ENCODE results near the gene PRSS33.

PRSS33 gene

DNA sequence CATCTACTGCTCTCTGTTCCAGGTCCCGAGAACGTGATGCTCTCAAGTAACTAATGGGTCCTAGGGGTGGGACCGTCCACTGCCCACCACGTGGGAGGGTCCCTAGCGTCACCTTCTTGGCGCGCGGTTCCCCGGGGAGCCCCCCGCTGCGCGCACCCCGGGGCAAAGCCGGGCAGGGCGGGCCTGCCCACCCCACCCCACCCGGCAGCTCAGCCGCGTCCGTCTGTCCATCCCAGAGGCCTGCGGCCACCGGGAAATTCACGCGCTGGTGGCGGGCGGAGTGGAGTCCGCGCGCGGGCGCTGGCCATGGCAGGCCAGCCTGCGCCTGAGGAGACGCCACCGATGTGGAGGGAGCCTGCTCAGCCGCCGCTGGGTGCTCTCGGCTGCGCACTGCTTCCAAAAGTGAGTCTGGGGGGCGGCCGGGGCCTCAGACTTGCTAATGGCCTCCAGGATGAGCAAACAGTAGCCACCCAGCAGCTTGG is 11.4 kb upstream of the PRSS33 start:
- FAIRE-seq: no peak

DNA sequence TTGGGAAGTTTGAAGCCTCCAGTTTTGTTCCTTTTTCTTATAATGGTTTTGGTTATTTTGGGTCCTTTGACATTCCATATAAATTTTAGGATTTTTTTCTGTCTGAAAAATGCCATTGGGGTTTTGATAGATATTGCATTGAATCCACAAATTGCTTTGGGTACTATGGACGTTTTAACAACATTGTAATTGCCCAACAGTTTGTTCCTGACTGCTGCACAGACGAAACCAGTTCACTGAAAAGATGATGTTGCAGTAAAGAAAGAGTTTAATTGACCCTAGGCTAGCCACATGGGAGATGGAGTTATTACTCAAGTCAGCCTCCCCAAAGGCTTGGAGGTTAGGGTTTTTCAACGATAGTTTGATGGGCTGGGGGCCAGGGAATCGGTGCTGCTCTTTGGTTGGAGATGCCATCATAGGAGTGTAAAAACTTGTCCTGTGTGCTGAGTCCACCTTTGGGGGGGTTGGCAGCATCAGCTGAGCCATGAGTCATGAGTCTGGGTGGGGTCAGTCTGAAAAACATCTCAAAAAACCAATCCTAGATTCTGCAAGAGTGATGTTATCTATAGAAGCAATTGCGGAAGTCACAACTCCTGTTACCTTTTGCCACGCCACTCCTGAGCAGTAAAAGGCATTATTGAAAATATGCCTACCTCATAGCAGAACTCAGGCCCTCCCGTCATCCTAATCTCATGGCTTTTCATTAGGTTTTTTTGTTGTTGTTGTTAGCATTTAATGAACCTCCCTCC is 8.2 kb upstream of the PRSS33 start:
- FAIRE-seq: no peak

DNA sequence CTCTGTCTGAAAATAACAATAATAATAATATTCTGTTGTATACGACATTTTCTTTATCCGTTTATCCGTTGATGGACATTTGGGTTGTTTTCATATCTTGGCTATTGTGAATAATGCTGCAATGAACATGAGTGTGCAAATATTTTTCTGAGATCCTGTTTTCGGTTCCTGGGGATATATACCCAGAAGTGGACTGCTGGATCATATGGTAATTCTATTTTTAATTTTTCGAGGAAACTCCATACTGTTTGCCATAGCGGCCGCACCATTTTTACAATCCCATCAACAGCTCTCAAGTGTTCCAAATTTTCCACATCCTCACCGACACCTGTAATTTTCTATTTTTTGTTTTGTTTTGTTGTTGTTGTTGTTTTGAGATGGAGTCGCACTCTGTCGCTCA is 5.6 kb upstream of the PRSS33 start:
- FAIRE-seq: no peak

DNA sequence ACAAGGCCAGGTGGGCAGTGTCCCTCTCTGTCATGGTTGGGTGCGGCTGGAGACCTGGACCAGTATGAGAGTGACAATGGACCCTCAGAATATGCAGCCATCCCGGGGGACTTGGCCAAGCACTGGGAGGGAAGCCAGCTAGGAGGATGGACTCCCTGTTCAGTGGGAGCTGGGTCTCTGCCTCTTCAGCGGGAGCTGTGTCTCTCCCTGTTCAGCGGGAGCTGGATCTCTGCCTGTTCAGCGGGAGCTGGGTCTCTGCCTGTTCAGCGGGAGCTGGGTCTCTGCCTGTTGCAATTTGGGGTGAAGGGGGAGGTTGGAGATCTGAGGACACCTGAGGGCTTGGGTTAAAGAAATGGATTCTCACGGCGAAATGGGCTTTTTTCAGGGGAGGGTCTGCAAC is 3.8 kb upstream of the PRSS33 start:
- no peak for FAIRE-seq

DNA sequence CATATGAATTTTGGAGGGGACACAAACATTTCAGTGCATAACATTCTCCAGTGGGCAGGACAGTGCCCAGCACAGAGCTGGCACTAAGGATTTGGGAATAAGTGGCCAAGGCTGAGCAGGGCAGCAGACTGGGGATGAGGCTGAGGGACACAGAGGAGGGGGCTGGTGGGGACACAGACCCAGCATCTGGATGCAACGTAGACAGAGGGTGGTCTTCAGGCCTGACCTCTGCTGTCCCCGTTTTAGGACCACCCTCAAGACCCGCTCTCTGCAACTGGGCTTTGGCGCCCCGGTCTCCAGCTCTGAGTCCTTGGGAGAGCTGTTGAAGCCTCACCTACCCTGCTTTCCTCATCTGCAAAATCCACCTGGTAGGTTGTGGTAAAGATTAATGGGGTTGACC is 3.3 kb upstream of the PRSS33 start:
- no peak for FAIRE-seq

DNA sequence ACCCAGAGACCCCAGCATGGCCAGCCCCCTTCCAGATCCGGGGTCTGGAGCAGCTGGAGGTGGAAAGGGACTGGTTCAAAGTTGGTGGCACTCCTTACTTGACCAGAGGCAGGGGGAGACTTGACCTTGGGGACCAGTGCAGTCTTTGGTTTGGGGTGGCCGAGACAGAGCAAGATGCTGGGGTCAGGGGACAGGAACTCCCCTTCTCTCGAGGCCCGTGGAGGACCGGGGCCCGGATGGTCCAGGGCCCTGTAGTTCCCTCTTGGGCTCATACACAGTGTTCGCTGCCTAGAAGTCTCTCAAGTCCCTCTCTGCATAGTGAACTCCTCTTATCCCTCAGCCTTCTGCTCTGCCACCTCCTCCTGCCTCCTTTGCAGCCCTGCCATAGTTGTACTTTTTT is 601 bp upstream of the PRSS33 start:
- FAIRE-seq: no peak

DNA sequence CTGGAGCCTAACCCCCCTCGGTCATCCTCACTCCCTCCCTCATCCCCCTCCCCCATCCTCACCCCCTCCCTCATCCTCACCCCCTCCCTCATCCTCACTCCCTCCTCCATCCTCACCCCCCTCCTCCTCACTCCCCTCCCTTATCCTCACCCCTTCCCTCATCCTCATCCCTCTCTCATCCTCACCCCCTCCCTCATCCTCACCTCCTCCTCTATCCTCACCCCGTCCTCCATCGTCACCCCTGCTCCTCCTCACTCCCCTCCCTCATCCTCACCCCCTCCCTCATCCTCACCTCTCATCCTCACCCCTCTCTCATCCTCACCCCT is 571 bp downstream of the PRSS33 start:
- FAIRE-seq: no peak

DNA sequence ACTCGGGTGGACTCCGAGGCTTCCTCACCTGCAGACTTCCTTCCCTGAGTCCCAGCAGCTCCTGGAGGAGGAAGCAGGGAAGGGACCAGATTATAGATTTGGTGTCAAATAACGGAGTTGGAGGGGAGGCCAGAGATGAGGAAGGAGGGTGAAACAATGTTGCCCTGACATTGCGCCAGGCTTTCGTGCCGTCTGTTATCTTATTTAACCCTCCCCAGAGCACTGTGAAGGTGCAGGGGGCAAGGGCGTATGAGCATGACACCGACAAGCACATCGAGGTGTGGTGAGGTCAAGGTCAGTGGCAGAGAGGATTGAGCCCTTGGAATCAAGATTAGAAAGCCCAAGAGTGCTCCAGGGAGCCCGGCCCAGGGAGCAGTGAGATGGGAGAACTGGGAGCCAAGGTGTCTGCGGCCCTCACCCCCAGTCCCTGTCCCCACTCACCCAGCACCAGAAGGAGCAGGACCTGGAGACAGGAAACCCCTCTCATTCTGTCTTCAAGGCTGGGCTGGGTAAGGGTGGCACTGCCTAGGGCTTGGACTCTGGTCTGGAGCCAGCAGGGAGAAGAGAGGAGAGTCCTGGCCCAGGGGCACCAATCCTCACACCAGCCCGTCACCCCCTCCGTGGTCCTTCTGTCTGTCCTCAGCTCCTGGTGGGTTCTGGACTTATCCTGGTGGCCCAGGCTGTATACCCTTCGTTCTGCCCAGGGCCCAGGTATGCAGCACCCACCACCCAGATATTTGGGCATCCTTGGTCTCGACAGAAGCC is 1.1 kb downstream of the PRSS33 start:
- FAIRE-seq: no peak

DNA sequence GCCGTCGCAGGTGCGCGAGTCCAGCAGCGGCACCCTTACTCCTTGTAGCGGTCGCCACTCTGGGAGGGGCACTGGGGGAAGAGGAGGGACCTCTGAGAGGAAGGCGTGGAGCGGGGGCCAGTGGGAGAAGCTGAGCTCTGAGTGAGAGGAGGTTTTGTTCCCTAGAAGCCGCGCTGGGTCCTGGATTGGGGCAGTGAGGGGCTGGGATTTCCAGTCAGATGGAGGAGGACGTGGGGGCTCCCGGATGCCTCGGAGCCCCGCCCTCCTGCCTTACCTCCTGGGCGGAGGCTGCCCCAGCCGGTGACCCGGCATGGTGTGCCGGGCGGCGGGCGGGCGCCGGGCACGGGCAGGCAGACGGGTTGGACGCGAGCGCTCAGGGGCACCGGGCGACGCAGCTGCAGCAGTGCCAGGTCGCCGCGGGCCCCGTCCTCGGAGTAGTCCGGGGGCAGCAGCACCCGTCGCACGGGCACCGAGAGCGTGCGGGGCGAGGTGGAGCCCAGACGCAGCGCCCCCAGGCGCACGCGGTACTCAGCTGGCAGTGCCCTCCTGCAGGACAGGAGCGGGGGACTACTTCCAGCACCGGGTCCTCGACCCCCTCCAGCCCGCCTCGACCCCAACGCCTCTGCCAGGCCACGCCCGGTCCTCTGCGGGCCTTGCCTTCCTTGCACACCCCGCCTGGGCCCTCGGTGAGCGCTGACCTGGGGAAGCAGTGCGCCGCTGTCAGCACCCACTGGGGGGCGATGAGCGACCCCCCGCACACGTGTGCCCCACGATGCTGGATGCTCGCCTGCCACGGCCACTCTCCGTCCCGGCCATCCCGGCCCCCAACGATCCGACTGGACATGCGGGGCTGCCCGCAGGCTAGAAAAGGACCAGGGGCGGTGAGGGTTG is 2.0 kb downstream of the PRSS33 start:
- FAIRE-seq: no peak

DNA sequence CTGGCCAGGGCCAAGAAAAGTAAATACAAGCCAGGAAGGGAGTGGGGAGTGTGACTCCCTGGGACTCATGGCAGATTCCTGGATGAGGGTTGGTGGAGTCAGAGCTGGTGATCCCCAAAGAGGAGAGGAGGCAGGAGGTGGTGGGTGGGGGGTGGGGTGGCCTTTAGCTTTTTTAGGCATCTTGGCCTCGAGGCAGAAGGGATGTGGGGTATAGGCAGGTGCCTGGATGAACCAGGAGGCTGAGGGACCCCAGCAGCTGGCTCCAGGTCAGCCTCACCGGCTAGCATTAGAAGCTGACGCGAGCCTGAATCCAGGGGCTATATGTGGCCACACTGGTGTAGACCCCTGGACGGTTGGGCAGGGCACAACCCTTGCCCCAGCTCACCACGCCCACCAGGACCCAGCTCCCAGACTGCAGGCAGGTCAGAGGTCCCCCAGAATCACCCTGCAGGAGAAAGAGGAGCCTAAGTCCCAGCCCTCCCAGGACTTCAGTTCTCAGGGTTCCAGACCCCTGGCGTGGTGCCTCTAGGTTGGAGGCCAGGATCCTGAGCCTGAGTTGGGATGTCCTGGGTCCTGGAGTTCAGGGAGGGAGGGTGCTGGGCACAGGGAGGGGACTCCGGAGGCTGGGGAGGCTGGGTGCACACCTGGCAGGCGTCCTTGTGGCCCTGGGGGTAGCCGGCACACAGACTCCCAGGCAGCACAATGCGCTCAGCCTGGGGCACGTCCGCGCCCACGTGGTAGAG is 2.8 kb downstream of the PRSS33 start:
- FAIRE-seq: no peak

DNA sequence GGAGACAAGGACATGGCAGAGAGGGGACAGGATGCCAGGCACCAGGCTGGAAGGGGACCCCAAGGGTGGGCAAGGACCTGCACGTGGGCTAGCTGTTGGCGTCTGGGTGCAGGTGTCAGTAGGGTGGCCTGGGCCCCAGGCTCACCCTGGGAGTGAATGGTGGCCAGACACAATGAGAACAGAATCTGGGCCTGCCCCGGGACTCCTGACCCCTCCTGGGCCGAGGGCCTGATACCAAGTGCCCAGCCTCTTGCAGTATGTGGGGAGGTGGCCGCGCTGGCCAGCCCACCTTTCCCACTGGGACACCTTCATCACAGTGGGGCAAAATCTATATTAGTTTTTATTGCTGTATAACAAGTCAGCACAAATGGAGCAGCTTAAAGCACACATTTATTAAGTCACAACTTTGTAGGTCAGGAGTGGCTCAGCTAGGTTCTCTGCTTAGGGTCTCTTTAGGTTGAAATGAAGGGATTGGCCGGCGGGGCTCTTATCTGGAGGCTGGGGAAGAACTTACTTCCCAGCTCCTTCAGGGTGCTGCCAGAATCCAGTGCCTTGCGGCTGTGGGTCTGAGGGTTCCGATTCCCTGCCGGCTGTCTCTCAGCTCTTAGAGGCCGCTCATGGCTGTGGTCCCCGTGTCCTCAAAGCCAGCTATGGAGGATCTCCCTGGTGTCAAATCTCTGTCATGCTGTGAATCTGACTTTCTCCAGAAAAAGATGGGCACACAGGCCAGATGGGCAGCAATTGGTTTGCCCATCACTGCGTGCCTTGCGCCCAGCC is 3.6 kb downstream of the PRSS33 start:
- FAIRE-seq: no peak

DNA sequence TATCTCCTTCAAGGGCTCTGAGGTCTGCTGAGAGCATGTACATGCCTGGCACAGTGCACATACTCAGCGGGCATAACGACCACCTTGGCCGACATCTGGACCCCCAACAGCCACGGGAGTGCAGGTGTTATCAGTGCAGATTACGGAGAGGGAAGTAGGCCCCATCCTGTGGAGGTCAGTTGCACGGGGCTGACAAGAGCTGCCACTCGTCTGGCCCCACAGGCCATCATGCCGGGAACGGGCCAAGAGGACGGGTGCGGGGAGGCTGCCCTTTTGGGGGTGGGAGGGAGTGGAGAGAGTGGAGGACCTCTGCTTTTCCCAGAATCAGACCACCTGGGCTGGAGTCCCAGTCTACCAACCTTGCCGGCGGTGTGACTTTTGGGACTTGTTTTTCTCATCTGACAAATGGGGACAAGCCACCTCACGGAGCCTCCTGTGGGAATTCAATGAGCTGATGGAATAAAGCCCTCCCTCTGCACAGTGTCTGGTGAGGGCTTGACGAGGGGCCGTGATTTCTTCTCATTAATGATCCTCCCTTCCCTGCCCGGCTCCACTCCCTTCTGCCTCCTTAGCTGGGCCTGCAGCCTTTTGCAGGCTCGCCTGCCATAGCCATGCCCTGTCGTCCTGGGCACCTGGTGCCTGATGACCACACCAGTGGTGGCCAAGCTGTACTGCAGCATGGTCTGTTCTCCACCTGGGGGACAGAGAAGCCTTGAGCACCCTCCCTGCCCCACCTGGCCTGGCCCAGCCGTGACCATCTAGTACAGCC is 4.6 kb downstream of the PRSS33 start:
- no peak for FAIRE-seq

DNA sequence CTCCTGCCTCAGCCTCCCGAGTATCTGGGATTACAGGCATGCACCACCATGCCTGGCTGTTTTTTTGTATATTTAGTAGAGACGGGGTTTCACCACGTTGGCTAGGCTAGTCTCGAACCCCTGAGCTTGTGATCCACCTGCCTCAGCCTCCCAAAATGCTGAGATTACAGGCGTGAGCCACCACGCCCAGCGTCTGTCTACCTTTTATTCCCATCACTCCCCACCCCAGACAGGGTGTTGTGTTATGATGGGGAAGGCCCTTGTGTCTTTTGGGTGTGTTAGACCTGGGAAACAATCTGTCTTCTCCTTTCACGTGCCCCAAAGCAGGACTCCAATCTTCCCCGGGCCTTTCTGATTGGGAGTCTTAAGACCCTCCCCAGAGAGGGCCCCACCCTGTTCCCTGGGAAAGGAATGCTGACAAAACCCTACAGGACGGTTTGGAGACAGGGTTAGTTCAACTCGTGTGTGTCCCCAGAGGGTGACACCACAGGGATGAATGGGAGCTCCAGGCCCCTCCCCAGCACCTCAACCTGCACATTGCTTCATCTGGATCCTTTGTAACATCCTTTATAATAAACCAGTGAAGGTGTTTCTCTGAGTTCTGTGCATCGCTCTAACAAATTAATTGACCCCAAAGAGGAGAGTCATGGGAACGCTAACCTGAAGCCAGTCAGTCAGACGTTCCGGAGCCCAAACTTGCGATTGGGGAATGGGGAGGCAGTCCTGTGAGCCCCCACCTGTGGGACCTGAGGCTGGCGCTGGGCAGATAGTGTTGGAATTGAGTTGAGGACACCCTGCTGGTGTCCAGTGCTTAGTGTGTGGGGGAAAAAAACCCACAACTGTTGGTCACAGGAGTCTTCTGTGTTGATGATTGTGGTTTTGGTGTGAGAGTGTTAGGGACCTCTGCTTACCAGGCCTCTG is 7.1 kb downstream of the PRSS33 start:
- FAIRE-seq: no peak

DNA sequence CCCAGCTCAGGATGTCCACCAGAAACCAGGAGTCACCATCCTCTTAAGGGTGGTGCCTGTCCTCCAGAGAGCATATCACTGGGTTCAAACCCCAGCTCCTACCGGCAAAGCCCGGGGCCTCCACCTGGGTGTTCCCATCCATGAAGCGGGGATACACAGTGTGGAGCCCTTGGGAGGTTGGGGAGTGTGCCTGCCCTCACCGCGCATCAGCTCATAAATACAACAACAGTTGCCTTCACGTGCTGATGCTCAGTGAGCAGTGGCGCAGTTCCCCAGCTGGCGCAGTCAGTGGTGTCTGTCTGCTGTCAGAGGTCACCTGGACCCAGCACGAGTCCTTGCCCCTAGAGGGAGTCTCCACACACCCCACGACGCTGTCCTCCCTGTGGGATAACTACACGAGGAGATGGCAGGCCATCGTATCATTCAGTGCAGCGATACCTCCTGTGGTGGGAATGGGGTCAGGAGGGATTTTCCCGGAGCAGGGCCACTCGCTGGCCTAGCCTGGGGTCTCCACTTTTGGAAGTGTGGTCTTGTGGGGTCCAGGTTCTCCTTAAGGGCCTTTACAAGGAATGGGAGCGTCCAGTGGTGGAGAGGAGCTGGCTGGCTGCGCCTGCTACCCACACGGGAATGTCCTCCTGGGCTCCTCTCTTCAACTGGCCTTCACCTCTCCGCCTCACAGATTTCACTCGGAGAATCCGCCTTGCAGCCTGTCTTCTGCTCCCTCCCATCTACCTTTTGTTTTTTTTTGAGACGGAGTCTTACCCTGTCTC is 8.0 kb downstream of the PRSS33 start:
- no peak for FAIRE-seq

DNA sequence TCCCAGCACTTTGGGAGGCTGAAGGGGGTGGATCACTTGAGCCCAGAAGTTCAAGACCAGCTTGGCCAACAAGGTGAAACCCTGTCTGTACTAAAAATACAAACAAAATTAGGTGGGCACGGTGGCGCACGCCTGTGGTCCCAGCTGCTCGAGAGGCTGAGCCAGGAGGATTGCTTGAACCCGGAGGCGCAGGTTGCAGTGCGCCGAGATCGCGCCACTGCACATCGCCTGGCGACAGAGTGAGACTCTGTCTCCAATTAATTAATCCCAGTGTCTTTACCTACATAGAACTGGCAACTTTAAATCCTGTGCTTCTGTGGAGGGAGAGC is 8.8 kb downstream of the PRSS33 start:
- no peak for FAIRE-seq

DNA sequence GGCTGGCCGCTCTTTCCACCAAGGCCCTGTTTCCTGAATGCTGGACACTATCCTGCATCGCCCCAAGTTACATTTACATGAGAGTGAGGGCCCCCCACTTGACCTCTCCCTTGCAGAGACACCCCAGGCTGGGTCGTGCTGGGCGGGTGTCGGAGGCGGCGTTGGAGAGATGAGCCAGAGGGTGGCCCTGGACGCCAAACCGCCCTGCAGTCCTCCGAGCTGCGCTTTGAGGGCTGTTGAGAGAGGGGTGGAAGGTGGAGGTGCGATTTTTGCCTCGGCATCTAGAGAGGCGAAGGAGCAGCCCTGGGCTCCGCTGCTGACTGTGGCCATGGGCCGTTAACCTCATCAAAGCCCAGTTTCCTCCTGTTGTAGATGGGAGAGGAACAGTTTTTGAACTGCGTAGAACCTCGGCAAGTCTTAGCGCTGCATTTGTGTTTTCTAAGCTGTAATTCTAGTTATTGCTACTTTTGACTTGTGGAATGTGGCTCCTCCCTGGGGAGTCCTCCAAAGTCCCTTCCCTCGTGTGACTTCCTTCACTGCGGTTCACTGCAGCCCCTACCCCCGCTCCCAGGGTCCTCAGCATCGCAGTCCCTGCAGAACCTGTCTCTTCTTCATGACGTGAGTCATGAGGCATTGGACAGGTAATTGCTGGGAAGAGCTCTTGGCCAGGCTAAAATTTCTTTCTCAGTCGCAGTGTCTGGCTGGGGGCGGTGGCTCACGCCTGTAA is 9.3 kb downstream of the PRSS33 start:
- FAIRE-seq: no peak

DNA sequence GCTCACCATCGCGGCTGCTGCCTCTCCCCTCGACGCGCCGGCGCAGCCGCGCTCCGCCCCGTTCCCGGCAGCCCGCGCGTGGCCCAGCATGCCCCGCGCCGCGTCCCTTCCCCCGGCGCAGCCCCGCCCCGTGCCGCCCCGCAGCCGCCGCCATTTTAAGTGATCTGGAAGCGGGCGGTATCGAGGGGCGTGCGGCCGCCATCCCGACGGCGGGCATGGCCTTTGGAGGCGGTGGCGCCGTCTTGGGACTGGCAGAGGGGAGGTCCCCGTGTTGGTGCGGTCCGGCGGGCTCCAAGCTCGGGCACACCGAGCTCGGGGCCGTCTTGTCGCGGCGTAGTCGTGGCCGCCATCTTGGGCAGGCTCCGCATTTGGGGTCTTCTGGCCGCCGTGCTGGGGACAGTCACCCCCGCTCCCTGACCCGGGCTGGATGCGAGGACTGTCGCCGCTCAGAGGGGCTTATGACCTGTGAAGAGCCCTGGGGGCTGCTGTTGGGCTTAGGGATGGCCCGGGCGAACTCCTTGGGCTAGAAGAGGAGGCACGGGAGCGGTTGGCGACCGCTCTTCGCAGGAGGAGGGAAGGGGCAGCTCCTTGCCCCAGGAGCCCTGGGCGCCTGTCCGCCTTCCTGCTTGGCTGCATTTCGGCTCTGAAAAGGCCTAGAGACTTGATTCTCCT is 10.0 kb downstream of the PRSS33 start, which contains the start of gene ELOB:
ELOB (minus strand) TSS at position 50 of the 672 bp plus-strand sequence; CDS start at position 9, 41 bp downstream.
- no peak for FAIRE-seq
